Measurements from ENCODE around the gene DNAH17.
"Not testable (repeated sequence)": the region's sequence is repeated elsewhere in the genome, so short reads cannot be mapped to it uniquely, and the experiment has no call there.

Gene DNAH17

GRCh38 chr17:78523934-78524655, 53.1 kb downstream of the DNAH17 start:
- no peak for DNase-seq

- DNase-seq = no peak
Observed at GRCh38 chr17:78522031-78522809, 55.0 kb downstream of the DNAH17 start.

GRCh38 chr17:78517421-78517820, 59.8 kb downstream of the DNAH17 start:
- no peak for DNase-seq

- no peak for DNase-seq
Observed at GRCh38 chr17:78515480-78515879, 61.7 kb downstream of the DNAH17 start.

- DNase-seq = no peak
Observed at GRCh38 chr17:78514521-78514920, 62.7 kb downstream of the DNAH17 start.

GRCh38 chr17:78512976-78513375, 64.2 kb downstream of the DNAH17 start:
- DNase-seq = no peak

GRCh38 chr17:78510141-78511075, 66.8 kb downstream of the DNAH17 start:
- no peak for DNase-seq

GRCh38 chr17:78507526-78507925, 69.7 kb downstream of the DNAH17 start:
- no peak for DNase-seq

GRCh38 chr17:78506454-78507309, 70.5 kb downstream of the DNAH17 start:
- DNase-seq = no peak

GRCh38 chr17:78504156-78504925, 72.9 kb downstream of the DNAH17 start:
- DNase-seq = no peak

- DNase-seq = not testable (repeated sequence)
Observed at GRCh38 chr17:78503388-78503787, 73.8 kb downstream of the DNAH17 start.

- DNase-seq = no peak
Observed at GRCh38 chr17:78502611-78503148, 74.5 kb downstream of the DNAH17 start.

GRCh38 chr17:78501241-78502036, 75.8 kb downstream of the DNAH17 start:
- no peak for DNase-seq

GRCh38 chr17:78500806-78501205, 76.4 kb downstream of the DNAH17 start:
- no peak for DNase-seq

GRCh38 chr17:78499715-78500540, 77.3 kb downstream of the DNAH17 start:
- DNase-seq = no peak

GRCh38 chr17:78498848-78499247, 78.3 kb downstream of the DNAH17 start:
- DNase-seq = no peak

GRCh38 chr17:78497115-78497540, 80.1 kb downstream of the DNAH17 start:
- peak; percentile 31 to 32 for DNase-seq

GRCh38 chr17:78496311-78496710, 80.9 kb downstream of the DNAH17 start:
- DNase-seq = no peak

GRCh38 chr17:78495634-78496033, 81.6 kb downstream of the DNAH17 start:
- DNase-seq = no peak
